Right lobe of liver (tissue), 4 donors: ENCODE results near the gene SHISA8.

Experiments
- POLR2A ChIP-seq: fragments of 450-650 bp; IDR thresholded peaks from one replicate; pipeline ENCODE4 v1.6.1; 2017; ENCODE audit warnings: antibody characterized with exemption, mild to moderate bottlenecking
- TF ChIP-seq, protein P1 (sequence below), 4 donors: fragments of 200-600 bp in 3 of 4; fragments of 450-650 bp in 1 of 4; IDR thresholded peaks; one replicate each; pipeline versions ENCODE4 v1.5.1 to v1.8.0; 2016 to 2022; ENCODE audit warnings: antibody characterized with exemption in 4 of 4, mild to moderate bottlenecking in 2 of 4
- donor health status: DM: no; HTN: no; CAD: no.
- donor health status: DM: no; HTN: no; CAD: no.
- donor health status: DM: no; HTN: yes; CAD: no.

GRCh38 chr22:41917375-41917902 is 2.6 kb upstream of the SHISA8 start:
- no peak for TF ChIP-seq POLR2A
- TF ChIP-seq, protein P1, sequence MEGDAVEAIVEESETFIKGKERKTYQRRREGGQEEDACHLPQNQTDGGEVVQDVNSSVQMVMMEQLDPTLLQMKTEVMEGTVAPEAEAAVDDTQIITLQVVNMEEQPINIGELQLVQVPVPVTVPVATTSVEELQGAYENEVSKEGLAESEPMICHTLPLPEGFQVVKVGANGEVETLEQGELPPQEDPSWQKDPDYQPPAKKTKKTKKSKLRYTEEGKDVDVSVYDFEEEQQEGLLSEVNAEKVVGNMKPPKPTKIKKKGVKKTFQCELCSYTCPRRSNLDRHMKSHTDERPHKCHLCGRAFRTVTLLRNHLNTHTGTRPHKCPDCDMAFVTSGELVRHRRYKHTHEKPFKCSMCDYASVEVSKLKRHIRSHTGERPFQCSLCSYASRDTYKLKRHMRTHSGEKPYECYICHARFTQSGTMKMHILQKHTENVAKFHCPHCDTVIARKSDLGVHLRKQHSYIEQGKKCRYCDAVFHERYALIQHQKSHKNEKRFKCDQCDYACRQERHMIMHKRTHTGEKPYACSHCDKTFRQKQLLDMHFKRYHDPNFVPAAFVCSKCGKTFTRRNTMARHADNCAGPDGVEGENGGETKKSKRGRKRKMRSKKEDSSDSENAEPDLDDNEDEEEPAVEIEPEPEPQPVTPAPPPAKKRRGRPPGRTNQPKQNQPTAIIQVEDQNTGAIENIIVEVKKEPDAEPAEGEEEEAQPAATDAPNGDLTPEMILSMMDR (IDR thresholded peaks at IDR 0.05) = no peak
